ENCODE data around the gene SERPINE2.

DNA sequence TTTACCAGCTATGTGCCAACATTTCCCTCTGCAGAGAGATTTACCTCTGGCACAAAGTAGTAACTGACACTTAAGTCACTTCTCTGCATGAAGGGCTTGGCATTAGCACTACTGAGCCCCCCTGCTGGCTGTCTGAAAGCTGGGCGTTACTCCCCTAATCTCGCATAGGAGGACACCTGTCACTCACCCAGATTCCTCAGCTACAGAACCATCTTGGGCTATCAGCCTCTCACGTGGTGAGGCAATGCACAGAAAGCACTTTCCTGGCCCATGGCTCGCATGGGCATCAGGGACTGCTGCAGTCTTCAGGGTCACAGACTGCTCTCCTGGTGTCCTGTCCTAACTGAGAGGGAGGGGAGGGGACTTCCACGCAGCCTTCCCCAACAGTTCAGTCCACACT is 12.0 kb downstream of the SERPINE2 start:
- TF ChIP-seq, protein P1, sequence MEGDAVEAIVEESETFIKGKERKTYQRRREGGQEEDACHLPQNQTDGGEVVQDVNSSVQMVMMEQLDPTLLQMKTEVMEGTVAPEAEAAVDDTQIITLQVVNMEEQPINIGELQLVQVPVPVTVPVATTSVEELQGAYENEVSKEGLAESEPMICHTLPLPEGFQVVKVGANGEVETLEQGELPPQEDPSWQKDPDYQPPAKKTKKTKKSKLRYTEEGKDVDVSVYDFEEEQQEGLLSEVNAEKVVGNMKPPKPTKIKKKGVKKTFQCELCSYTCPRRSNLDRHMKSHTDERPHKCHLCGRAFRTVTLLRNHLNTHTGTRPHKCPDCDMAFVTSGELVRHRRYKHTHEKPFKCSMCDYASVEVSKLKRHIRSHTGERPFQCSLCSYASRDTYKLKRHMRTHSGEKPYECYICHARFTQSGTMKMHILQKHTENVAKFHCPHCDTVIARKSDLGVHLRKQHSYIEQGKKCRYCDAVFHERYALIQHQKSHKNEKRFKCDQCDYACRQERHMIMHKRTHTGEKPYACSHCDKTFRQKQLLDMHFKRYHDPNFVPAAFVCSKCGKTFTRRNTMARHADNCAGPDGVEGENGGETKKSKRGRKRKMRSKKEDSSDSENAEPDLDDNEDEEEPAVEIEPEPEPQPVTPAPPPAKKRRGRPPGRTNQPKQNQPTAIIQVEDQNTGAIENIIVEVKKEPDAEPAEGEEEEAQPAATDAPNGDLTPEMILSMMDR (IDR thresholded peaks at IDR 0.05): no peak
- TF ChIP-seq EP300 (IDR thresholded peaks at IDR 0.05): no peak
- TF ChIP-seq POLR2A (IDR thresholded peaks at IDR 0.05): no peak

All from tibial nerve (tissue), 4 donors.